ENCODE measurements around the gene MAP3K1. TPM values are rescaled to one million over a fixed set of nuclear protein-coding genes. Genes with fewer than 3 reads are reported as not detected.

Gene MAP3K1
- total RNA-seq, 2 donors from 2014 or later = 21.4 to 22.6 TPM

DNA sequence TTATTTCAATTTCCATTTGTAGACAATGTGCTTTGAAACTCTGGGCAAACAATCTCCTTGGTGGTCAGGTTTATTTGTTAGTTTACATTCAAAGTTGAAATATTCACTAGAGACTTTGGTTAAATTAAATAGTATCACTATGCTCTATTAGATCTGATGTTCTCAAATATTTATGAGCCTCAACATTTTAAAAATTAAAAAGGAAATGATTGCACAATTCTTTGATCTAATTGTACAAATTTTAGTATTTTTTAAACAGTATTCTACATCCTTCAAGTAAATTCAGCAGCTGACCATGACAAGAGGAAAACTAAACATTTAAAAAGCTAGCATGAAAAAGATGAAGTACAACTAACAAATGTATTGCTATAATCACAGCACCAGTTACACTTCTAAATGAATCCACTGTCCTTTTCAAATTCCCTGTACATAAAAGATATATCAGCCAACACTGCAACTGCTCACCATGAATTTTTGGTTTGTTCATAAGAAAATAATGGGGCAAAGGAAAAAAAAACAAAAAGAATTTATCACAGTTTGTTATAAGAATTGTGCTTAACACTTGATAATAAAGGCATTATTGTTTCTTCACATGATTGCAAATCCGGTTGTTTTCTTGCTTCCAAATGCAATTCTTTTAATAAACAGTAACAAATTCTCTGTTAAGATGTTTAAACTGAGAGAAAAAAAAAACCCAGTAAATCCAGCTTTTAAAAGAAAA is 104.8 kb downstream of the MAP3K1 start:
- 55 to 60% methylated on average over 1 of the region's 1 CpG for WGBS, 2 donors
- no peak for ATAC-seq

GRCh38 chr5:56922922-56923321 is 107.6 kb downstream of the MAP3K1 start:
- intact Hi-C loops (cut with DNase I) = no loop called here
- no peaks in the 10 kb centered on the region for H3K27me3 ChIP-seq
- 94 to 97% methylated on average over 6 of the region's 6 CpGs for WGBS, 2 donors
- H3K36me3 ChIP-seq (replicated peaks in 1 of 2; ENCODE audit: insufficient read depth in 1 of 2, low read depth in 2 of 2) = peaks cover 11 to 17% of the 10 kb centered on the region in 2 donors
- no peaks in the 10 kb centered on the region for H3K9me3 ChIP-seq
- TF ChIP-seq CTCF (IDR thresholded peaks at IDR 0.05) (no peak), POLR2A (IDR thresholded peaks at IDR 0.05) (no peak)
- H3K4me3 ChIP-seq = no peak overlapping the region
- no peaks in the 10 kb centered on the region for H3K4me1 ChIP-seq
- ATAC-seq (no peak), DNase-seq (no peak)
- H3K27ac ChIP-seq = no peak overlapping the region

More for the DNA sequence above, 104.8 kb downstream of the MAP3K1 start:
- no peak for DNase-seq
- no peaks in the 10 kb centered on the region for H3K4me1 ChIP-seq
- H3K36me3 ChIP-seq (replicated peaks in 1 of 2; ENCODE audit: insufficient read depth in 1 of 2, low read depth in 2 of 2) = peaks cover 7 to 12% of the 10 kb centered on the region in 2 donors
- H3K27me3 ChIP-seq = no peaks in the 10 kb centered on the region
- intact Hi-C loops (cut with DNase I) = no loop called here
- no peak overlapping the region for H3K4me3 ChIP-seq
- no peak for TF ChIP-seq CTCF (IDR thresholded peaks at IDR 0.05)
- TF ChIP-seq POLR2A (IDR thresholded peaks at IDR 0.05) = no peak
- H3K27ac ChIP-seq = no peak overlapping the region
- no peaks in the 10 kb centered on the region for H3K9me3 ChIP-seq

- intact Hi-C loops (cut with DNase I) = no loop called here
- Histone ChIP-seq H3K27me3 (no peaks in the 10 kb centered on the region), H3K27ac (no peak overlapping the region), H3K9me3 (no peaks in the 10 kb centered on the region), H3K4me3 (no peak overlapping the region), H3K4me1 (no peaks in the 10 kb centered on the region), H3K36me3 (replicated peaks in 1 of 2; ENCODE audit: insufficient read depth in 1 of 2, low read depth in 2 of 2) (peaks cover 0 to 43% of the 10 kb centered on the region in 2 donors)
- ATAC-seq (no peak), DNase-seq (no peak)
- no peak for TF ChIP-seq CTCF (IDR thresholded peaks at IDR 0.05)
- no peak for TF ChIP-seq POLR2A (IDR thresholded peaks at IDR 0.05)
- WGBS, 2 donors = 61 to 63% methylated on average over 1 of the region's 1 CpG
Observed at GRCh38 chr5:56934325-56934724, 119.0 kb downstream of the MAP3K1 start.

- no peak for DNase-seq
- WGBS, 2 donors = 78 to 94% methylated on average over 1 of the region's 1 CpG
- intact Hi-C loops (cut with DNase I) = no loop called here
- TF ChIP-seq POLR2A (IDR thresholded peaks at IDR 0.05) (no peak), CTCF (IDR thresholded peaks at IDR 0.05) (no peak)
- Histone ChIP-seq H3K27ac (no peak overlapping the region), H3K36me3 (replicated peaks in 1 of 2; ENCODE audit: insufficient read depth in 1 of 2, low read depth in 2 of 2) (peaks cover 3 to 32% of the 10 kb centered on the region in 2 donors), H3K4me3 (no peak overlapping the region), H3K27me3 (no peaks in the 10 kb centered on the region), H3K9me3 (no peaks in the 10 kb centered on the region), H3K4me1 (no peaks in the 10 kb centered on the region)
- ATAC-seq = no peak
Observed at GRCh38 chr5:56938858-56939257, 123.5 kb downstream of the MAP3K1 start.

DNA sequence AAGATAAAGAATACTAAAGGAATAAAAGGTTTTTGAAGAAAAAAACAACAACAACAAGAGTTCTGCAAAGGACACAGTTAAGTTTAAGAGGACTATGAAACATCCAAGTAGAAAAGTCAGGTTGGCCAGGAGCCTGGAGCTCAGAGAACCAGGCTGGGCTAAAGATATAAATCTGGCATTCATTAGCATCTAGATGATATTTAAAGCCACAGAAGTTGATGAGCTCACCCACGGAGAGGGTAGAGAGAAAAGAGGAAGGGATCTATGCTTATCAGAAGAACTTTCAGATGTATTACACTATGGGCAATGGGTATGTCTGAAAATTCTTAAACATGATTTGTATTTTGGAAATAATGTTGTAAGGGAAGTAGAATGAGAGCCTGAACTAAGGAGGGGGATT is 126.6 kb downstream of the MAP3K1 start:
- 60 to 63% methylated on average over 1 of the region's 1 CpG for WGBS, 2 donors
- no peak for TF ChIP-seq CTCF (IDR thresholded peaks at IDR 0.05)
- TF ChIP-seq POLR2A (IDR thresholded peaks at IDR 0.05) = no peak
- DNase-seq (no peak), ATAC-seq (no peak)
- H3K4me3 ChIP-seq = no peak overlapping the region
- intact Hi-C loops (cut with DNase I) = no loop called here
- H3K36me3 ChIP-seq (replicated peaks in 1 of 2; ENCODE audit: insufficient read depth in 1 of 2, low read depth in 2 of 2) = peaks cover 3 to 18% of the 10 kb centered on the region in 2 donors
- no peaks in the 10 kb centered on the region for H3K9me3 ChIP-seq
- no peak overlapping the region for H3K27ac ChIP-seq
- H3K4me1 ChIP-seq = no peaks in the 10 kb centered on the region
- no peaks in the 10 kb centered on the region for H3K27me3 ChIP-seq
